VCaP (cell line): ENCODE results near the gene BAZ2B.
"Not testable (repeated sequence)": the region's sequence is repeated elsewhere in the genome, so short reads cannot be mapped to it uniquely, and the experiment has no call there.

Source experiments
- H3K27ac ChIP-seq: fragments of 450-650 bp; 2 replicates; pipeline ENCODE4 v1.5.1; 2017
- TF ChIP-seq, protein P1 (sequence below): fragments of 450-650 bp; conservative IDR thresholded peaks from 2 replicates; pipeline ENCODE4 v1.5.1; 2017; ENCODE audit warnings: mild to moderate bottlenecking, moderate library complexity

BAZ2B gene

DNA sequence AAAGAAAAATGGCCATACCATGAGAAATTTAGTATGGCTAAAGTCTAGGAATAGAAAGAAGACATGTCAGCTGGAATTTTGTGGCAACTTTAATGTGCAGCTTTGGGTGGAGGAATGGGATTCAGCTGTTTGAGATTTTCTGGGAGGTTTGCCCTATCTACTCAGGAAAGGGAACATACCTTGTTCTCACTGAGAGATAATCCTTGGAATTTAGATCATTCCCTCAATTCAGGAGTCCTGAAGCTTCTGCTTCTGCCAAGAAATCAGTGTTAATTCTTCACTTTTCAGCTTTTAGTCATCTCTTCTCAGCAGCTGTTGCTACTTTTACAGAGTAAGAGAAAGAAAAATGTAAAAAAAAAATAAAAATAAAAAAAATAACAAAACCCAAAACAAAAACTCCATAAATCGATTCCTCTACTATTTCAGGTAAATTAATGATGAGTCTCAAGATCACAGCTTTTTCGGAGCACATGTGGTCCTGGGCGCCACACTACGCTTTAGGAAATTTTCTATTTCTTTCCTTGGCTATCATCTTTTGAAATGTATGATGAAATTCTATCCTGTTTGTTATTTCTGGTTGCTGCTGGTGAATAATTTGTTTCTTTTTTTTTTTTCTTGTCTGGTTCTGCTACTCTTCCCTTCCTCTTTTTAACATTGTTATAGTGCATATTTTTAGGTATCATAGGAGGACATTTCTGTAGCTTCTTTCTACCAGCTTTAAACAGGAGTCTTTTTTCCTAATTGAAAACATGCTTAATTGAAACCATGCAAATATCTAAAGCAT is 18.9 kb upstream of the BAZ2B start:
- TF ChIP-seq, protein P1, sequence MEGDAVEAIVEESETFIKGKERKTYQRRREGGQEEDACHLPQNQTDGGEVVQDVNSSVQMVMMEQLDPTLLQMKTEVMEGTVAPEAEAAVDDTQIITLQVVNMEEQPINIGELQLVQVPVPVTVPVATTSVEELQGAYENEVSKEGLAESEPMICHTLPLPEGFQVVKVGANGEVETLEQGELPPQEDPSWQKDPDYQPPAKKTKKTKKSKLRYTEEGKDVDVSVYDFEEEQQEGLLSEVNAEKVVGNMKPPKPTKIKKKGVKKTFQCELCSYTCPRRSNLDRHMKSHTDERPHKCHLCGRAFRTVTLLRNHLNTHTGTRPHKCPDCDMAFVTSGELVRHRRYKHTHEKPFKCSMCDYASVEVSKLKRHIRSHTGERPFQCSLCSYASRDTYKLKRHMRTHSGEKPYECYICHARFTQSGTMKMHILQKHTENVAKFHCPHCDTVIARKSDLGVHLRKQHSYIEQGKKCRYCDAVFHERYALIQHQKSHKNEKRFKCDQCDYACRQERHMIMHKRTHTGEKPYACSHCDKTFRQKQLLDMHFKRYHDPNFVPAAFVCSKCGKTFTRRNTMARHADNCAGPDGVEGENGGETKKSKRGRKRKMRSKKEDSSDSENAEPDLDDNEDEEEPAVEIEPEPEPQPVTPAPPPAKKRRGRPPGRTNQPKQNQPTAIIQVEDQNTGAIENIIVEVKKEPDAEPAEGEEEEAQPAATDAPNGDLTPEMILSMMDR = no peak
- H3K27ac ChIP-seq = no peak overlapping the region

DNA sequence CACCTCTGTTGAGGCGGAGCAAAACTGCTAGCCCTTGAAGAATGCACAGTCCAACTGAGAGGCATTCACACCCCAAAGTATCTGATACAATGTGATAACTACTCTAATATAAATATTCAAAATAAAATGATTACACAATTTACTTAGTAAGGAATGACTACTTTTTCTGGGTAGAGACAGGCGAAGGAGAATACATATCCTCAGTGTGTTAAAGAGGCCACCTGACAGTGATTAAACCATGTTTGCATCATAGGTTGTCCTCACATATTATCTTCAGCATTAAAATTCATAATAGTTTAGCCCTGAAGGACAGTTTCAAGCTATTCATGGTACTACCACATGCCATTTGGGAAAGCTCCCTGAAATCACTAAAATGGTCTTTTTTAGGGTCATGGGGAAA is 16.9 kb upstream of the BAZ2B start:
- TF ChIP-seq, protein P1 = no peak
- H3K27ac ChIP-seq = no peak overlapping the region

DNA sequence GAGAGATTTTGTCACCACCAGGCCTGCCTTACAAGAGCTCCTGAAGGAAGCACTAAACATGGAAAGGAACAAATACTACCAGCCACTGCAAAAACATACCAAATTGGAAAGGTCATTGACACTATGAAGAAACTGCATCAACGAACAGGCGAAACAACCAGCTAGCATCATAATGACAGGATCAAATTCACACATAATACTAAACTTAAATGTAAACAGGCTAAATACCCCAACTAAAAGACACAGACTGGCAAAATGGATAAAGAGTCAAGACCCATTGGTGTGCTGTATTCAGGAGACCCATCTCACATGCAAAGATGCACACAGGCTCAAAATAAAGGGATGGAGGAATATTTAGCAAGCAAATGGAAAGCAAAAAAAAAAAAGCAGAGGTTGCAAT is 9.3 kb upstream of the BAZ2B start:
- not testable (repeated sequence) for H3K27ac ChIP-seq

DNA sequence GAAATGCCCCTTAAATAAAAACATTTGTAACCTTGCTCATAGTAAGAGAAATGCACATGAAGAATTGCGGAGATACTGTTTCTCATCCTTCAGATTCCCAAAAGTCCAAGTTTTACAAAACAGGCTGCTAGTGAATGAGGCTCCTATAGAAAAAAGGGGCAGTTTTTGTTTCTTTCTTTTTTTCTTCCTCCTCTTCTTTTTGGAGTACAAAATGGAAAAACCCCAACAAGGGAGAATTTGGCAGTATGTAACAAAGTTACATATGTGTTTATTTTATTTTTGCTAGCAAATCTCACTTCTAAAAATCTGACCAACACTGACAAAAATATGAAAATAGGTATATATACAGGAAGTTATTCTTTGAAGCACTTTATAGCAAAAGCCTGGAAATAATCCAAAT is 7.1 kb upstream of the BAZ2B start:
- TF ChIP-seq, protein P1 = no peak
- no peak overlapping the region for H3K27ac ChIP-seq

DNA sequence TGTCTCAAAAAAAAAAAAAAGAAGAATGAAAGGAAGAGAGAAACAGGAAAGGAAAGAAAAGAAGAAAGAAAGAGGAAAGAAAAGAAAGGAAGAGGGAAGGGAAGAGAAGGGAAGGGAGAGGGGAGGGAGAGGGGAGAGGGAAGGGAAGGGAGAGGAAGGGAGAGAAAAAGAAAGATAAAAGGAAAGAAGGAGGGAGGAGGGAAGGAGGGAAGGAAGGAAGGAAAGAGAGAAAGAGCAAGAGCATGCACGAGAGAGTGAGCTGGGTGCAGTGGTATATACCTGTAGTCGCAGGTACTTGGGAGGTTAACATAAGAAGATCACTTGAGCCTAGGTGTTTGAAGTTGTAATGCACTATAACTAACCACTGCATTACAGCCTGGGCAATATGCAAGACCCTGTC is 6.6 kb upstream of the BAZ2B start:
- H3K27ac ChIP-seq = no peak overlapping the region
- TF ChIP-seq, protein P1 = no peak

DNA sequence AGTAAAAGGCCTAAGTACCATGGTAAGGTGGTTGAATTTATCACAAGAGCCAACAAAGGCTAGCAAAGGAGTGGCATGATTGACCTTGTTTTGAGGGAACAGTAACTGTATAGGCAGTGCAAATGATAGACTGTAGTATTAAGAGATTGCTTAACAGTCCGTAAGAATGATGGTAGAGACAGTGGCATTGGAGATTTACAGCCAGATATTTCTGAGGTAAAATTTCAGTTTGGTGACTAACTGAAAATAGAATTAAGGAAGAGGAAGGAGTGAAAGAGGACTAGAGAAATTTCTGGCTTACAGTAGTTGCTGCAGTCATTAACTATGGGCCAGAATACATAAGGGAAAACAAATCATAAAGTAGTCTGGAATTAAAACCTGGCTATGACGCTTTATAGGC is 4.4 kb upstream of the BAZ2B start:
- H3K27ac ChIP-seq = peak overlapping the region; percentile 45

DNA sequence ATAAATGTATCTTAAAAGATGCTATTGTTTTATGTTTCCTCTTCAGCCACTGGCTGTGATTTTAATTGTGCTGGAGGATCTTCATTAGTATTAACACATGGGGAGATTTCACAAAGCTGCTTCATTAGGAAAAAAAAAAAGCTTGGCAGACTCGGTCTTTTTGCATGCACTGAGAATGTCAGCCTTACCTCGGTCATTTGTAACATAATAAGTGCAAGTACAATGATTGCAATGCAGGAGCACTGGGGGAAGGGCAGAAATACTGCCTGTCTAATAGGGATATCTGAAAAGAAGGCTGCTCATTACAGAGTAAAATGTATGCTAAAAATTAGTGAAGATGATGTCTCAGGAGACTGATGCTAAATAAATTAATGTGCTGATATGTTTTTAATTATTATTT is 1.3 kb upstream of the BAZ2B start:
- TF ChIP-seq, protein P1 = no peak
- H3K27ac ChIP-seq = no peak overlapping the region

More for the DNA sequence above, 4.4 kb upstream of the BAZ2B start:
- TF ChIP-seq, protein P1 = no peak

DNA sequence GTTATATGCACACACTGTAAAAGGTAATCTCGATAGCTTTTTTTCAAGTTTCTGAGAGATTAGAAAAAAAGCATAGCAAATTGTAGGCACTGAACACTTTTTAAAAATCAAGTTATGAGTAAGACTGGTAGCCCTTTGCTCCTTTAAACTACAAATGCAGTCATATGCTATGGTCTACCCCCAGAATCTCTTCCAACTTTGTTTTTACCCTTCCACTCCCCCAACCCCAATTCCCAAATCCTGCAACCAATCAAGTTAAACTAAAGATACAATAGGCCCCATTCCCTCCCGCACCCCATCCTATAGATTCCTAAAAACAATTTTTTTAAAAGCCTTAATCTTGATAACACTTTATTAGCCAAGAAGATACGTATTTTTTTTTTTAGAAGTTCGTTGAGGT is 752 bp upstream of the BAZ2B start:
- TF ChIP-seq, protein P1 = no peak
- no peak overlapping the region for H3K27ac ChIP-seq
